Measurements from ENCODE around the gene TNF. TPM values are rescaled to one million over a fixed set of nuclear protein-coding genes. Genes with fewer than 3 reads are reported as not detected.
A peak's percentile ranks its signal among the peaks of the same experiment; 100 is the strongest.

The TNF gene
- polyA plus RNA-seq (2013, experiment 1 of 2; ENCODE audit: insufficient read length) = not detected
- polyA plus RNA-seq (2013, experiment 2 of 2; ENCODE audit: insufficient read length) = not detected

DNA sequence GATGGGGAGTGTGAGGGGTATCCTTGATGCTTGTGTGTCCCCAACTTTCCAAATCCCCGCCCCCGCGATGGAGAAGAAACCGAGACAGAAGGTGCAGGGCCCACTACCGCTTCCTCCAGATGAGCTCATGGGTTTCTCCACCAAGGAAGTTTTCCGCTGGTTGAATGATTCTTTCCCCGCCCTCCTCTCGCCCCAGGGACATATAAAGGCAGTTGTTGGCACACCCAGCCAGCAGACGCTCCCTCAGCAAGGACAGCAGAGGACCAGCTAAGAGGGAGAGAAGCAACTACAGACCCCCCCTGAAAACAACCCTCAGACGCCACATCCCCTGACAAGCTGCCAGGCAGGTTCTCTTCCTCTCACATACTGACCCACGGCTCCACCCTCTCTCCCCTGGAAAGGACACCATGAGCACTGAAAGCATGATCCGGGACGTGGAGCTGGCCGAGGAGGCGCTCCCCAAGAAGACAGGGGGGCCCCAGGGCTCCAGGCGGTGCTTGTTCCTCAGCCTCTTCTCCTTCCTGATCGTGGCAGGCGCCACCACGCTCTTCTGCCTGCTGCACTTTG lies at the start of gene TNF:
Gene TNF, plus strand, starts transcription at position 231 of the 567 bp plus-strand sequence. Its CDS starts 177 bp downstream, at position 408.
- DNase-seq = no peak

DNA sequence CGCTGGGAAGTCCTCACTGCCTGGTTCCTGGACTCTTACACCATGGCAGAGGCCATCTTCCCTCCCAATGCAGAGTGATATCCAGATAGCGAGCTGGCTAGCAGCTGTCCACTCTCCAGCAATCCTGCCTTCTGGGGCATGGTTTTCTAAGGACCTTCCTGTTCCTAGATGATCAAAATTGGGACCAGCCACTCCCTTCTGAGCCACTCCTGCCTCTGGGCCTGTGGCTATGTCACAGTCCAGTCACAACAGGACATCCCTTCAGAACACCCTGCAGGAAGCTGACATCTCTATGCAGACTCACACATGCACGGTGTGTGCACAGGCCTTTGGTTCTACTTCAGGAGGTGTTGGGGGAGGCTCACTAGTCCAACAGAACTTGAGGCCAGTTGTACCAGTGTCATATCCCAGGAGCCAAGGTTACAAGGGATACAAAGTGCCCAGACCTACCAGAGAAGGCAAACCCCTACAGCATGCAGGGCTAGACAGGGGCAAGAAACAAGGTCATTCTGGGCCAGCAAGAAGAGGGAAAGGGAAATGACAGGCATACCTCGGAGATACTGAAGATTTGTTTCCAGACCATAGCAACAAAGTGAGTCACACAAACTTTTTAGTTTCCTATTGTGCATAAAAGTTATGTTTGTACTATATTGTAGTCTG lies 49.3 kb upstream of the TNF start:
- DNase-seq = peak; percentile 33

DNA sequence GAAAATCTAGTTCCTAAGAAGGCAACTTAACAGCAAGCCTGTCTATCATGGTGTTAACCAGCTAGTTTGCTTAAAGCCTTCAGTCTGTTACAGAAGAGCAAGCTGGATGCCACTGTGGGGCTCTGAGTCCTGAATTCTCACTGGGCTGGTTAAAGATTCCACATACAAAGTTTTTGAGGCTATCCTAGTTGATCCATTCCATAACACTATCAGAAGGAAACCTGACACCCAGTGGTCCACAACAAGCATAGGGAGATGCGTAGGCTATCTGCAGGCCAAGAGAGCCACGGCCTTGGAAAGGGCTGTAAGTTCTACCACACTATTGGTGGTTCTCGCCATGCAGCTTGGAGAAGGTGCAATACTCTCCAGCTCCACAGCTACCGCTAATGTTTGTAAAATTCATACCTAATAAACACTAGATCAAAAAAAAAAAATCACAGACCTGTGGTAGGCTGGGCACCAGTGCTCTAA lies 47.0 kb upstream of the TNF start:
- DNase-seq = no peak

DNA sequence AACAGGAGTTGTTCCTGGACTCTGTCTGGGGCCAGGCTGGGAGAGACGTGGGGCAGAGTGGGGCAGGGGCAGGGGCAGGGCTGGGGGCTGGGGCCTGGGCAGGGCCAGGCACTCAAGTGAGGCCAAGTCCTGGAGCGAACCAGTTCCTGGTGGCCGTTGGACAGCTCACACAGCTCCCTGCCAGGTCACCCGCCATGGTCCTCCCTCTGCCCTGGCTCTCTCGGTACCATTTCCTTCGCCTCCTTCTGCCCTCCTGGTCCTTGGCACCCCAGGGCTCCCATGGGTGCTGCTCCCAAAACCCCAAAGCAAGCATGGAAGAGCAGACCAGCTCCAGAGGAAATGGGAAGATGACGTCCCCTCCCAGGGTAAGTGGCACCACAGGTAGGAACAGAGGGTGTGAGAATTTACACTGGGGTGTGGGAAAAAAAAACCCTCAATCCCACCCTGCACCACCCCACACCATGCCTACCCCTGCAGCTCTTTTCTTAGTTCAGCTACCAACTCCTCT lies 46.5 kb upstream of the TNF start, which contains the start of gene MCCD1:
Gene MCCD1, plus strand, starts transcription at position 142 of the 508 bp plus-strand sequence. Its CDS starts 53 bp downstream, at position 195.
- DNase-seq = no peak

DNA sequence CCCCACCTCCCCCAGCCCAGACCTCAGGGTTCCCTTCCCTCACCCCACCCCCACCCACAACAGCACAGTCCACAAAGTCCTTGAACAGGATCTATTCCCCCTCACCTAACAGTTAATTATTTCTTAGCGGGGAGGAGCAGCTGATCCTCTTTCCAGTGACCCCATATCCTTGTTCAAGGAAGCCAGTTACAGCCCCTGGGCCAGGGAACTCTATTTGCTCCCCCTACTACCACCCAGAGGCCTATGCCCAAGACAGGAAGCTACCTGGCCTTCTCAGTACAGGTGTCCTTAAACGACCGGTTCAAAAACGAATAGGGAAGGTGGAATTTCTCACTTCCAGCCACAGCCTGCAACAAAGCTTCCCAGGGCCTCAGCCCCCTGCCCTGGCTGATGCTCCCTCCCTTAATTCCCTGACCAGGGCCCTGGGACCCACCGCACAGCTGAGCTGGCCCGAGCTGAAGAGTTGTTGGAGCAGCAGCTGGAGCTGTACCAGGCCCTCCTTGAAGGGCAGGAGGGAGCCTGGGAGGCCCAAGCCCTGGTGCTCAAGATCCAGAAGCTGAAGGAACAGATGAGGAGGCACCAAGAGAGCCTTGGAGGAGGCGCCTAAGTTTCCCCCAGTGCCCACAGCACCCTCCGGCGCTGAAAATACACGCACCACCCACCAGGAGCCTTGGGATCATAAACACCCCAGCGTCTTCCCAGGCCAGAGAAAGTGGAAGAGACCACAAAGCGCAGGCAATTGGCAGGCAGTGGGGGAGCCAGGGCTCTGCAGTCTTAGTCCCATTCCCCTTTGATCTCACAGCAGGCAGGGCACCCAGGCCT lies 45.8 kb upstream of the TNF start:
- DNase-seq = no peak

DNA sequence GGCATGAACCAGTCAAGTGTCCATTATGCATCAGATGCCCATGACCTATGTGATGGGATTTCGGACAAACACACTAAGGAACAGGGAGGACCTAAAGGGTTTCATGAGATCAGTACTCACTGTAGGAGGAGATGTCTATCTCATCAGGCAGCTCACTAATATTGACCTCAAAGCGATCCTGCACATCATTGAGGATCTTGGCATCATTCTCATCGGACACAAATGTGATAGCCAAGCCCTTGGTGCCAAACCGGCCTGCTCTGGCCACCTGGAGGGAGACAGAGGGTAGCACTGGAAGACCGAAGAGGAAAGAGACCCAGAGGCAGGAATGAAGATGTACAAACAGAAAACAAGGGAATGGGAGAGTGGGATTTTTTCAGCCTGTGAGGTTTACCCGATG lies 44.7 kb upstream of the TNF start:
- DNase-seq = no peak

DNA sequence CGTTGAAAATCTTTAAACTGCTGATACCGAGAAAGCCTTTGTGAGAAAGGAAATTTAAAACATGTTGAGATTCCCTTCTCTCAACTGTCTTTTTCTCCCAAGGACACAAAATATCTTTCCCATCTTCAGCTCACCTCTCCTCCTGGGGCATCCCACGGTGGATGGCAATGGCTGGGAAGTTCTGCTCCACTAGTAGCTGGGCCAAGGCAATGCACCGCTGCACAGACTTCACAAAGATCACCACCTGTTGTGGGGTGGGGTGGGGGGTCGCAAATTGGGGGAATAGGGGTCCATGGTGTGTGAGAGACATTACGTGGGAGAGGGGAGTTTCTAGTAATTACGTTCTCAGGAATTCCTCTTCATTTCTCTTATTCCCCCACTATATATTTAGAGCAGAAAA lies 44.2 kb upstream of the TNF start:
- DNase-seq = no peak

DNA sequence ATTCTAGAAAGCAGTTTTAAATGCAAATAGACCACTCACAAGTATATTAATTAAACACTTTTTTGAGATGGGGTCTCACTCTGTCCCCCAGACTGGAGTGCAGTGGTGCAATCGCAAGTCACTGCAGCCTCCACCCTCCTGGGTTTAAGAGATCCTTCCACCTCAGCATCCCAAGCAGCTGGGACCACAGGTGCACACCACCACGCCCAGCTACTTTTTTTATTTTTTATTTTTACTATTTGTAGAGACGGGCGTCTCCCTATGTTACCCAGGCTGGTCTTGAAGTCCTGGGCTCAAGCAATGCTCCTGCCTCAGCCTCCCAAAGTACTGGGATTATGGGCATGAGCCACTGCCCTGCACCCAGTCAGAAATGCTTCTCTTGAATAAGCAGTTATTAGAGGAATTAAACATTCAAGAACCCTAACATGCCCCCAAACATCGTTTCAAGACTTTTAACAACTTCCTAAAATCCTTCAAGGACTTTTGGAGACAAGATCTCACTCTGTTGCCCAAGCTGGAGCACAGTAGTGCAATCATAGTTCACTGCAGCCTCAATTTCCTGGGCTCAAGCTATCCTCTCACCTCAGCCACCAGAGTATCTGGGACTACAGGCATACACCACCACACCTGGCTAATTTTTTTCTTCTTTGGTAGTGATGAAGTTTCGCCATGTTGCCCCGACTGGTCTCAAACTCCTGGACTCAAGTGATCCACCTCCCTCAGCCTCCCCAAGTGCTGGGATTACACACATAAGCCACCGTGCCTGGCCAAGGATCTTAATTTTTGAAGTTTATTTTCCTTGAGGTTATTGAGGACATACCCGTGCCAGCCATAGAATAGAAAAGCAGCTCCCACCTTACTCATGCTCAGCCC lies 43.4 kb upstream of the TNF start:
- no peak for DNase-seq

DNA sequence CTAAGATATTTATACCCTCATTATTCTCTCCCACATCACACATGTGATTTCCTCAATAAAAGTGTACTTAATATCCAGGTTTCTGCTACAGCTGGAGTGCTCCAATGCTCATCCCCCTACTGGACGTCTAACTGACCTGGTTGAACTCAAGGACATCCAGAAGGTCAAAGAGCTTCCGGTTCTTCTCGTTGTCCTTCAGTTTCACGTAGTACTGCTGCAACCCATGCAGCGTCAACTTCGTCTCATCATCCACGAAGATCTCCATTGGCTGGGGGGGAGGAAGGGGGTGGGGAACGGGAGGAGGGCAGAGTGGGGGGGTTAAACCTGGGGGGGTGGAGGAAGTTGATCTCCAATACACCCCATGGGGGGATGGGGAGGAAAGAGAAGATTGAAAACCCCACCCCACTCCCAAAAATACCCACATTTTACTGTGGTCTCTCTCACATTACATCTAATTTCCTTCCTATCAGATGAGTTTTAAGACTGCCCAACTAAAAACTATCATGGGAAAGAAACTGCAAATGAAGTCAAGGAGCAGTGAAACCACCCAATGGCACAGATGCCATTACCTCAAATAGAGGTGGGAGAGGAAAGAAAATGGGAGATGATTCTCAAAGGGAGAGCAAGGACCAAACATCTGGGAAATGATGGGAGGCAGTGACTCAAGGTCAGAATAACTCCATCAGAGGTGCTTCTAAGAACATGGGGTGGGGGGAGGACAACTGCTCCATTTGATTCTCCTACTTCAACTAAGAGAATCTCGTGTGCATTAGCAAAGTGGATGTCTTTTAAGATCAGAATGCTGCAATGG lies 42.5 kb upstream of the TNF start:
- DNase-seq = no peak

DNA sequence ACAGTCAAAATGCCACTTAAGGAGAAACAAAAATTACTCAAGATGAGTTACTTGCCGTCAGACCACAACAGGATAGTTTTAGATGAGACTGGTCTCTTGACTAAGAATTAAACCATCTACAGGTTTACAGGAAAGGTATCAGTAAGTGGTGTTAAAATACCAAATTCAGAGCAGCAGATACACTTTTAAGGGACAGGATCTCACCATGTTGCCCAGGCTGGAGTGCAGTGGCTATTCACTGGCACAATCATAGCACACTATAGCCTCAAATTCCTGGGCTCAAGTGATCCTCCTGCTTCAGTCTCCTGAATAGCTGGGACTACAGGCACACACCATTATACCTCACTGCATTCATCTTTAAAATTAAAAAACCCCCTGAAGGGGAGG lies 41.9 kb upstream of the TNF start:
- DNase-seq = no peak

DNA sequence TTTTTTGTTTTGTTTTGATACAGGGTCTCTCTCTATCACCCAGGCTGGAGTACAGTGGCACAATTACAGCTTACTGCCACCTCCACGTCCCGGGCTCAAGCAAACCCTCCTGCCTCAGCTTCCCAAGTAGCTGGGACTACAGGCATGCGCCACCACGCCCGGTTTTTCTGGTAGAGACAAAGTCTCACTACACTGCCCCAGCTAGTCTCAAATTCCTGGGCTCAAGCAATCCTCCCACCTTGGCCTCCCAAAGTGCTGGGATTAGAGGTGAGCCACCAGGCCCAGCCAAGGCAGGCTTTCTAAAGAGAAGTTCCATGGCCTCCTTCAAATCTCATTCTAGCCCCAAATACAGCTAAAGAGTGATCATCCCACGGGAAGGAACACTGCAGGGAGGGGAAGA lies 41.4 kb upstream of the TNF start:
- DNase-seq = no peak

DNA sequence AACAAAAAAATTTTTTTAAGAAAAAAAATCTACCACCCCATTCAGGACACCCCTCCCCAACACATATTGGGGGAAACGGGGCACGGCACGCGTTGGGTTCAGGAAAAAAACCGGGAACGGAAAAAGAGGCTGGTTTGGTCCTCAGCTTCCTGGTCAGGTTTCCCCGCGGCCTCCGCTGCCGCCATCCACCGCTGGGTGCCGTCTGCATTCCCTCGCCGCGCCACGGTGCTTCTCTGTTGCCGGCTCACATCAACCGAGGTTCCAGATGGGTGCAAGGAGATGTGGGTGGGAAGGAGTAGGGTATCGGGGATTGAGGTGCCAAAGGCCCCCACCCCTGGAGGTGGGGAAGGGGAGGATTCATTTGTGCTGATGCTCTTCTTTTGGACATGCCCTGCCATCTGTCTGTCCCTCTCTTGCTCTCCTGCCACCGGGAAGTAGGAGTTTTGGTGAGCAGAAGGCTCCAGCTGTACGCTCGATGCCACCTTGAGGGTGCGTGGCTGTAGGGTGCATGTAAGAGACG lies 40.8 kb upstream of the TNF start:
- DNase-seq = no peak

DNA sequence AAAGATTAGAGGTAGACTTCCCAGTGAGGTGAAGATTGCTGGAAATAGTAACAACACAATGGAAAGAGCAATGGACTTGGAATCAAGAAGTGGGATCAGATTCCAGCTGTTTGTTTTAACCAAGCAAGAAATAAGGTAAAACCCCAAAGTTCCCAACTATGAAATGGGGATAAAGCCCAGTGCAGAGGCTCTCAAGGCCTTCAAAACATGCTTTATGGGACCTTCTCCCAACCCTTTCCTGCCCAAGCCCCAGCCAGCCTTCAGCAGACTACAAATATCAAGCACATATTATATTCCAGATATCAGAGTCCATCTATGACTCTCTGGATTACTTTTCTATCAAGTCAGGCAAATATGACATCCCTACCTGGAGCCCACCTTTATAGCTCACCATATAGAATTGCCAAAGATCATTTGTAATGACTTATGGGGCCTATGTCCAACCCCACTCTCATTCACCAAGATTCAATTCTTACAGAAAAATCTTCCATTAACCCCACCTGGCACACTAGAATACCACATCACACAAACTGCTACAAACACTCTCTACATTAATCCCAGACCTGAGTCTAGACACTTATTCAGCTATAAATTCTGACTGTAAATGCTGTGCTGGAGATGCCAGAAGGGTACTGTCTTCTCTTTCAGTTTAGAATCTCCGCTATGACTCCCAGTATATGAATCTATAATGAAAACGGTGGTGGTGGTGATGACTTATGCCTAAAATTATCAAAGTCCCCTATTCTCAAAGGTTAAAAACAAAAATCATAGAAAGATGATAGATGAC lies 39.6 kb upstream of the TNF start:
- DNase-seq = no peak

DNA sequence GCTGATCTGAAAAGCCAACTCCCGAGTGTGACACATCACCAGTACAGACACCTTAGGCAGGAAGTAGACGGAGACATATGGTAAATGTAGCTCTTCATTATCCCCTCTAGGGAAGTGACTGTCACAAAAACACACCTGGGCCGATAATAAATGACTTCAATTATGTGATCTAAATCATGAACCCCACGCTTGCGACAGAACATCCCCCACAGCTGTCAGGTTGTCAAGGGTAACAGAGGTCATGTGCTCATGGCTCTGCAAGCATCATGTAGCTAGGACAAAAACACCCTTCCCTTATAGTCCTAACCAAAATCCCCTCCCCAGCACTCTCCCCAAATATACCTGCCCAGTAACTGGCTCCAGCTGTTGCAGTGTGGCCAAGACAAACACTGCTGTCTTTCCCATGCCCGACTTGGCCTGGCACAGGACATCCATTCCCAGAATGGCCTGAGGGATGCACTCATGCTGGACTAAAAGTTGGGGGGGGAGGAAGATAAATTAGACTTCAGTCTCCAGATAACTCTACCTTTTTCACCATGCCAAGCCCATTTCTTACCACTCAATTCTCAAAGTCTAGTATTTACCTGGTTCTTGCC lies 36.5 kb upstream of the TNF start:
- no peak for DNase-seq

DNA sequence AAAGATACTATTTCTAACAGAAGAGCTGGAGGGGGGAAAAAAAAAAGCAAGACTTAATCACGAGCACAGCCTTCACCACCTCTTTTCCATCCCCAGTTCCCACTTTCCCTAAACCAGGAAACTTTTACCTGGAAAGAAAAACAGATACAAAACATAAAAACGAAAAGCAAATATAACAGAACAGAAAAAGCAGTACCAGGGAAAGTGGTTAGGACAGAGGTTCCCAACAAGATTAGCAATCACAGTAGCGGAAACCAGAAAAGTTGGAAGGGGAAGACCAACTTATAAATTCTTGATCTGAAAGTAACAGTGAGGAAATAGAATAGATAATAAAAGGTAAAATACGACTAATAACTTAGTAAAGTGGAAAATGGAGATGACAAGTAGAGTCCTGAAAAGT lies 34.7 kb upstream of the TNF start:
- no peak for DNase-seq

DNA sequence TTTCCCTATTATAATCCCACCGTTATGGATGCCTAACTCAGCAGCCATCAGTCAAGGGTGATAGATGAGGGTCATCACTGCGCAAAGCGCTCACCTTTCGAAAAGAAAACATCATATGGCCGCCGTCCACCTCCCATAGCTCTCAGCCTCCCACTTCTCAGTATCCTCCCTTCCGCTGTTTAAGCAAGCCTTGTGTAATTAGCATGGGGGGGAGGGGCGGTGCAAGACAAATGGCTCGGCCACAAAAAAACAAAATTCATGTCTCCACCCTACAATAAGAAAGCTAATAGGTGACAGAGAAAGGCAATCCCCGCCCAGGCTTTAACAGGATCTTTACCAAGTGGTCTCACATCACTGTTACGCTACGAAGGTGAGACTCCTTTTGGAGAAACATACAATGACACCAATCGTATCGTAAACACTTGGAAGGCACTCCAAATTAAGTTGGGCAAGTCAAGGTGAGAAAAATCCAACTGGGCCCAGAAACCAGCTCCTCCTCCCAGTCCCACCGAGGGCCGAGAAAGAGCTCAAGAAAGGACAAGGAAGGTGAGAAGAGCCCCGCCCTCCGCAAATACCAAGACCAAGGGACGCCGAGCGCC lies 34.2 kb upstream of the TNF start:
- peak; percentile 41 for DNase-seq

DNA sequence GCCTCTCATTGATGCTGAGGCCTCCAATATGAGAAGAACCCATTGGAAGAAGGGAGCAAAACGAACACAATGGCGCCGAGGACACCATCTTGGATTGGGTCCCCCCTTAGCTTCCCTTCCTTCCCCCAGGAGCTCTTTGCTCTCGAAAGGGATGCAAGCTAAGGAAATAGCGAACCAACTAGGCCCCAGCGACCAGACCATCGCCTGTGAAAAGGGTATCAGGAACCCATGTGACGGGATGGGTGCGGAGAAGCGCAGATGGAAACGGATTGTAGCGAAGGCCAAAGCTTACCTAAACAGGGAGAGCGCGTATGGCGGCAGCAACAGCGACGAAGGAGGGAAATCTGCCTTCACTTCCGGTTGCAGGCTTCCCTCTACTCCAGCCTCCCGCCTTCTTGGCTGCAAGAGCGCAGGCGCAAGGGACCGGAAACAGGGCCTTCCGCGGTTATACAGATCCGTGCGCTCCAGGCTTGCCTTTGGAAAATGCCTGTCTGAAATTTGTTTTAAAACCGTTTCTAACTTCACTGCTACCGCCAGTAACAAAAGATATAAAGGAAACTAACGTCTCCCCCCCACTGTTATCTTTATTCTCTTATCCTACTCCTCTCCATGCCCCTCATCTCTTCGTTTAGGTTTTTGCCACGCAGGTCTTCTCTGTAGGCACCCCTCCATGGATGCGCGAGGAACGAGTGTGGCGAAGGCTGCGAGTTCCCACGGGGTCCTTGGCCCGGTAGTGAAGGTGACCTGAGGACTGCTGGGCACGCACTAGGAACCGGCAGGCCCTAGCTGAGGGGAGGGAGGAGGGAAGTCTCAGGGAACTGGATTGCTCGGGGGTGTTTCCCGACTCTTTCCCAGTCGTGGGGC lies 33.5 kb upstream of the TNF start, which contains the start of gene DDX39B:
Gene DDX39B, minus strand, starts transcription at position 346 of the 864 bp plus-strand sequence. CDS start 1,471 bp downstream, outside the sequence.
- peak; percentile 98 for DNase-seq

DNA sequence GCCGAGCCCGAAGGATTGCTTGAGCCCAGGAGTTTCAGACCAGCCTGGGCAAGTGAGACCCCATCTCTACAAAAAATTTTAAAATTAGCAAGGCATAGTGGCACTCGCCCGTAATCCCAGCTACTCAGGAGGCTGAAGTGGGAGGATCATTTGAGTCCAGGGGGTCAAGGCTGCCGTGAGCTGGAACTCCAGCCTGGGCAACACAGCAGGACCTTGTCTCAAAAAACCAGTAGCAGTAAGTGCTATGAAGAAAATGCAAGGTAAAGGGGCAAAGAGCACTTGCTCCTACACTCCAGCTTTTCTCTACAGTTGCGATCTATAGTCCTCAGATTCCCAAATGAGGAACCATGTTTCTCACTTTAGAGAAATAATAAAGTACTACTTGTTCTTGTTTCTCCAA lies 31.7 kb upstream of the TNF start:
- no peak for DNase-seq
